H1 (cell line): ENCODE data around the gene LITAF. TPM values are rescaled to one million over a fixed set of nuclear protein-coding genes. Genes with fewer than 3 reads are reported as not detected.

Experiments used
- CTCF ChIA-PET: fragments of 300-600 bp; sonication (Branson Sonifier 250); formaldehyde crosslinking; loops from one replicate; lab custom pipeline; 2021; ENCODE audit not compliant: partially characterized antibody; lab: Charles Lee
- POLR2A ChIA-PET: fragments of 300-600 bp; sonication (Branson Sonifier 250); formaldehyde crosslinking; loops from one replicate; lab custom pipeline; 2021; ENCODE audit warnings: inconsistent platforms; ENCODE audit not compliant: partially characterized antibody; lab: Charles Lee
- DNase-seq, 2 experiments: peaks; one replicate each; pipeline versions ENCODE4 v3.0.0 to v3.0.0-alpha.2; 2010 to 2022; ENCODE audit warnings: low spot score in 2 of 2, low read depth in 1 of 2, mixed read lengths in 1 of 2
- FAIRE-seq: peaks from 2 replicates; lab custom pipeline; 2011; peaks lifted over from hg19 to GRCh38; lab: Jason Lieb, UNC
- H2AFZ ChIP-seq: 2 replicates; pipeline ENCODE4 v1.8.1; 2012; ENCODE audit warnings: low read length, inconsistent platforms
- H2AK5ac ChIP-seq: 2 replicates; pipeline ENCODE4 v1.6.1; 2013; ENCODE audit warnings: low read depth, low read length
- H2BK120ac ChIP-seq: replicated peaks from 2 replicates; pipeline ENCODE3; 2013; ENCODE audit warnings: low read depth, low read length, inconsistent platforms
- H2BK12ac ChIP-seq: 2 replicates; pipeline ENCODE4 v1.6.1; 2013; ENCODE audit warnings: low read depth, low read length
- H2BK15ac ChIP-seq: 2 replicates; pipeline ENCODE4 v1.6.1; 2013; ENCODE audit warnings: low read length
- H2BK20ac ChIP-seq: 2 replicates; pipeline ENCODE4 v1.6.1; 2013; ENCODE audit warnings: low read length
- H2BK5ac ChIP-seq: 2 replicates; pipeline ENCODE4 v1.6.1; 2013; ENCODE audit warnings: low read depth, low read length
- H3K14ac ChIP-seq: 2 replicates; pipeline ENCODE4 v1.6.1; 2013; ENCODE audit warnings: inconsistent platforms; ENCODE audit not compliant: insufficient read length
- H3K18ac ChIP-seq: 2 replicates; pipeline ENCODE4 v1.6.1; 2013; ENCODE audit warnings: low read length; ENCODE audit errors: extremely low read depth
- H3K23ac ChIP-seq: 2 replicates; pipeline ENCODE4 v1.6.1; 2013; ENCODE audit warnings: inconsistent platforms; ENCODE audit not compliant: insufficient read length
- H3K23me2 ChIP-seq: 2 replicates; pipeline ENCODE4 v1.6.1; 2013; ENCODE audit warnings: low read depth, low read length
- H3K27ac ChIP-seq: 2 replicates; pipeline ENCODE4 v1.6.1; 2011; ENCODE audit warnings: low read depth, low read length, inconsistent platforms
- H3K27me3 ChIP-seq, 4 experiments: replicated peaks in 1 of 4; 1 replicate in 1 of 4; 2 replicates in 3 of 4; pipeline versions ENCODE4 v1.6.1 to v1.8.1; 2011 to 2013; ENCODE audit warnings: low read length in 3 of 4, mild to moderate bottlenecking in 3 of 4, inconsistent platforms in 2 of 4, mixed read lengths in 2 of 4, moderate library complexity in 1 of 4; ENCODE audit not compliant: control insufficient read depth in 3 of 4, insufficient read depth in 3 of 4; ENCODE audit errors: extremely low read depth in 1 of 4
- H3K36me3 ChIP-seq, 4 experiments: 2 replicates each; pipeline versions ENCODE4 v1.6.1 to v1.8.1; 2011 to 2013; ENCODE audit warnings: mild to moderate bottlenecking in 4 of 4, low read length in 3 of 4, moderate library complexity in 2 of 4, control low read depth in 1 of 4, inconsistent platforms in 1 of 4; ENCODE audit not compliant: insufficient read depth in 4 of 4, control insufficient read depth in 2 of 4
- H3K4ac ChIP-seq: replicated peaks from 2 replicates; pipeline ENCODE3; 2013; ENCODE audit warnings: low read length, low read depth, mixed read lengths, inconsistent platforms; ENCODE audit not compliant: insufficient read length
- H3K4me1 ChIP-seq, 4 experiments: replicated peaks in 1 of 4; 1 replicate in 1 of 4; 2 replicates in 3 of 4; pipeline versions ENCODE4 v1.6.1 to v1.8.1; 2011 to 2013; ENCODE audit warnings: low read length in 3 of 4, inconsistent platforms in 2 of 4, mixed read lengths in 1 of 4; ENCODE audit not compliant: insufficient read depth in 4 of 4, control insufficient read depth in 3 of 4
- H3K4me2 ChIP-seq, 2 experiments: 2 replicates each; pipeline versions ENCODE4 v1.6.1 to v1.8.1; 2011 to 2013; ENCODE audit warnings: low read depth in 2 of 2, low read length in 2 of 2, control low read depth in 1 of 2, inconsistent platforms in 1 of 2, mild to moderate bottlenecking in 1 of 2; ENCODE audit not compliant: insufficient read depth in 1 of 2
- H3K4me3 ChIP-seq, 4 experiments: fragments of 200-600, 300-600 bp in 1 of 4; sonication (generic), shearing (Covaris generic), sonication (Bioruptor Twin) in 1 of 4; 2 replicates each; pipeline versions ENCODE4 v1.5.1 to v1.8.1; 2011 to 2016; ENCODE audit warnings: low read length in 4 of 4, low read depth in 3 of 4, control low read depth in 2 of 4, inconsistent platforms in 2 of 4, mild to moderate bottlenecking in 2 of 4, mixed read lengths in 1 of 4, moderate library complexity in 1 of 4; ENCODE audit not compliant: insufficient read depth in 2 of 4; ENCODE audit errors: extremely low read depth in 1 of 4
- H3K56ac ChIP-seq: replicated peaks from 2 replicates; pipeline ENCODE3; 2013; ENCODE audit warnings: low read depth, mild to moderate bottlenecking, mixed read lengths, low read length, inconsistent platforms; ENCODE audit not compliant: insufficient read length
- H3K79me1 ChIP-seq: 2 replicates; pipeline ENCODE4 v1.6.1; 2013; ENCODE audit warnings: low read depth, low read length, control low read depth
- H3K79me2 ChIP-seq, 2 experiments: 2 replicates each; pipeline versions ENCODE4 v1.6.1 to v1.8.1; 2012 to 2013; ENCODE audit warnings: low read length in 2 of 2, mild to moderate bottlenecking in 2 of 2, inconsistent platforms in 1 of 2; ENCODE audit not compliant: insufficient read depth in 2 of 2, control insufficient read depth in 1 of 2
- H3K9ac ChIP-seq, 4 experiments: replicated peaks in 1 of 4; 1 replicate in 1 of 4; 2 replicates in 3 of 4; pipeline versions ENCODE4 v1.6.1 to v1.8.1; 2011 to 2013; ENCODE audit warnings: low read depth in 3 of 4, low read length in 3 of 4, control low read depth in 2 of 4, mild to moderate bottlenecking in 2 of 4, moderate library complexity in 2 of 4, inconsistent platforms in 1 of 4; ENCODE audit errors: extremely low read depth in 1 of 4
- H3K9me3 ChIP-seq, 2 experiments: 2 replicates each; pipeline versions ENCODE4 v1.6.1 to v1.8.1; 2012 to 2013; ENCODE audit warnings: mild to moderate bottlenecking in 2 of 2, moderate library complexity in 2 of 2, control low read depth in 1 of 2, inconsistent platforms in 1 of 2, low read depth in 1 of 2, low read length in 1 of 2, mixed read lengths in 1 of 2; ENCODE audit not compliant: insufficient read depth in 2 of 2
- H4K20me1 ChIP-seq, 2 experiments: replicated peaks in 1 of 2; 2 replicates each; pipeline versions ENCODE3 to v1.8.1; 2011 to 2013; ENCODE audit warnings: inconsistent platforms in 2 of 2, low read length in 2 of 2, mild to moderate bottlenecking in 1 of 2; ENCODE audit not compliant: insufficient read depth in 2 of 2, control insufficient read depth in 1 of 2
- H4K5ac ChIP-seq: 2 replicates; pipeline ENCODE4 v1.6.1; 2013; ENCODE audit warnings: low read length, low read depth, mixed read lengths, inconsistent platforms; ENCODE audit not compliant: insufficient read length
- H4K8ac ChIP-seq: 2 replicates; pipeline ENCODE4 v1.8.0; 2013; ENCODE audit warnings: mild to moderate bottlenecking, moderate library complexity, low read length, inconsistent platforms; ENCODE audit not compliant: insufficient read depth; ENCODE audit errors: extremely low read depth
- H4K91ac ChIP-seq: replicated peaks from 2 replicates; pipeline ENCODE3; 2013; ENCODE audit warnings: low read length, mixed read lengths, inconsistent platforms; ENCODE audit not compliant: insufficient read length
- BACH1 ChIP-seq: IDR thresholded peaks from 2 replicates; pipeline ENCODE4 v1.6.1; 2012; ENCODE audit warnings: low read length, improper control_type of control experiment
- CHD1 ChIP-seq: IDR thresholded peaks from 2 replicates; pipeline ENCODE4 v1.6.1; 2012; ENCODE audit warnings: low read depth, low read length, improper control_type of control experiment
- CREB1 ChIP-seq: IDR thresholded peaks from 2 replicates; pipeline ENCODE4 v1.6.1; 2012; ENCODE audit warnings: inconsistent platforms
- KDM1A ChIP-seq: fragments of 200-600, 300-600 bp; sonication (generic); IDR thresholded peaks from 2 replicates; pipeline ENCODE4 v1.7.1; 2016; ENCODE audit warnings: mild to moderate bottlenecking, low read length, borderline replicate concordance
- WGBS, 2 experiments: shearing (Covaris generic) in 1 of 2; methylation state at CpG; one replicate each; pipeline versions ENCODE4 v1.1.6 to v1.1.7; 2013 to 2015; ENCODE audit warnings: low lambda C conversion rate in 2 of 2, mixed read lengths in 2 of 2, inconsistent platforms in 1 of 2, low coverage in 1 of 2, missing lambda C conversion rate in 1 of 2; ENCODE audit not compliant: insufficient replicate concordance in 2 of 2, insufficient coverage in 1 of 2, insufficient read length in 1 of 2; ENCODE audit errors: extremely low coverage in 1 of 2, missing lambda C conversion rate in 1 of 2; 5-methylcytosine and 5-hydroxymethylcytosine counted together
- polyA plus RNA-seq, 7 experiments: library from polyadenylated mRNA; depleted of rRNA in 3 of 7; stranded (reverse) in 5 of 7; unstranded in 2 of 7; fragments of >200 nt in 5 of 7; fragments of 200-250 nt in 2 of 7; gene quantifications; 1 replicate in 5 of 7; 2 replicates in 1 of 7; 4 replicates in 1 of 7; pipeline versions ENCODE4 v1.2.1 to v1.2.3, GENCODE V29; 2011 to 2013; ENCODE audit warnings: missing spikeins in 2 of 7, mixed read lengths in 2 of 7
- total RNA-seq: library from RNA; stranded (reverse); fragmentation: NEBNext Ultra II Directional; extraction: Animal tissue kit (Norgen Biotek cat#: 25700); gene quantifications from 2 replicates; pipeline ENCODE4 v1.2.1, GENCODE V29; 2021

Gene LITAF
- total and polyA plus RNA-seq, 2 of the 8 experiments (the other 6 are each of a cell fraction or from before 2014, with no cell fraction given): 165 to 205 TPM

DNA sequence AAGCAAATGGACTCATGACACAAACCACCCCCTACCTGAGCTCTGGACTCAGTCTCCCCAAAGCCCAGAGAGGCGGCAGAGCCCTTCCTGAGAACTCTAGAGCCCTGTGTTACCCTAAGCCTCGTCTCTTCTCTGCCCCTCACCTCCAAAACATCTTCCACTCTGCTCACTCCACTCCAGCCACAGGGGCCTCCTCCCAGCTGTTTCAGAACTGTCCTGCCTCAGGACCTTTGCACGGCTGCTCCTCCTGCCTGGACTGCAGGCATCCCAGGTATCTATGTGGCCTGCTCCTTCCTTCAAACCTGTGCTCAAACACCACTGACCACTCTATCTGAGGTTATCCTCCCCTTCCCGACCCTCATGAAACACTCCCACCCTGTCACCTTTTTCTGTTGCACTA is 12.9 kb upstream of the LITAF start:
- DNase-seq (no peak), FAIRE-seq (no peak)
- Histone ChIP-seq H3K27me3 (no peaks in the 10 kb centered on the region), H2BK5ac (no peak overlapping the region), H4K20me1 (no peaks in the 10 kb centered on the region), H4K5ac (no peak overlapping the region), H3K4me3 (no peak overlapping the region), H2BK12ac (peak overlapping the region; percentile 43; the same call in 1 of the 2 replicates), H2BK15ac (no peak overlapping the region; the same call in 1 of the 2 replicates), H3K27ac (no peak overlapping the region), H3K14ac (no peak overlapping the region), H2BK20ac (0 out of 2 replicates have a peak overlapping the region, but pooled peaks have one; percentile 48), H3K18ac (no peak overlapping the region; the same call in 1 of the 2 replicates), H4K91ac (no peak overlapping the region), H3K9me3 (no peaks in the 10 kb centered on the region), H4K8ac (no peak overlapping the region), H3K56ac (no peak overlapping the region), H3K4me1 (peaks cover 14 to 33% (median 19%) of the 10 kb centered on the region in 4 experiments), H3K23me2 (peaks cover 3% of the 10 kb centered on the region; the same call in 1 of the 2 replicates), H2BK120ac (no peak overlapping the region), H3K23ac (no peak overlapping the region), H3K4me2 (no peak overlapping the region), H2AK5ac (no peak overlapping the region), H3K4ac (no peak overlapping the region), H3K79me1 (no peaks in the 10 kb centered on the region), H3K79me2 (no peaks in the 10 kb centered on the region), H3K9ac (no peak overlapping the region), H3K36me3 (no peaks in the 10 kb centered on the region), H2AFZ (no peak overlapping the region)
- POLR2A ChIA-PET: interaction anchor here (1.1 to 1.6 kb wide), 3 partner anchors 11 to 32 kb away, joined by 3 to 6 read pairs (median 3); no protein-coding TSS in a partner anchor
- CTCF ChIA-PET: interaction anchor here (1.2 to 4.2 kb wide), 6 partner anchors 8 to 68 kb away, joined by 3 to 20 read pairs (median 6); no protein-coding TSS in a partner anchor
- WGBS, 2 experiments: 88% methylated on average over 4 of the region's 4 CpGs; no CpG with 5 or more reads in 1 of the 2 experiments
- TF ChIP-seq CHD1 (no peak), KDM1A (peak; percentile 78), BACH1 (no peak), CREB1 (no peak)
